ENCODE results near the gene DYRK1A. TPM values are rescaled to one million over a fixed set of nuclear protein-coding genes. Genes with fewer than 3 reads are reported as not detected.

DYRK1A gene
- total and polyA plus RNA-seq, 7 donors: 21.5 to 105 (median 79.9) TPM

- Histone ChIP-seq H3K27me3 (ENCODE audit: insufficient read depth in 3 of 3, low read length in 2 of 3) (no peaks in the 10 kb centered on the region), H3K4me1 (peaks cover 5% of the 10 kb centered on the region), H3K9me3 (no peaks in the 10 kb centered on the region), H3K36me3 (ENCODE audit: insufficient read depth in 1 of 2, low read depth in 1 of 2) (peaks cover 29 to 89% of the 10 kb centered on the region in 2 donors), H3K27ac (no peak overlapping the region), H3K4me3 (no peak overlapping the region)
- TF ChIP-seq CTCF (IDR thresholded peaks at IDR 0.05): no peak
- whole genome bisulfite sequencing, 3 donors: 40 to 64% (median 50%) methylated on average over 5 of the region's 5 CpGs
- ATAC-seq (peak; percentile 42 to 62 (median 52)), DNase-seq (no peak)
- intact Hi-C loops (cut with DNase I): loop anchor here in 1 of 2 donors (5.0 kb wide), 1 partner anchor 42 kb away; no protein-coding TSS in a partner anchor
These were observed 143.3 kb downstream of the DYRK1A start for GRCh38 chr21:37509802-37510393.

GRCh38 chr21:37511848-37512247 is 145.3 kb downstream of the DYRK1A start:
- no peaks in the 10 kb centered on the region for H3K9me3 ChIP-seq
- H3K36me3 ChIP-seq (ENCODE audit: insufficient read depth in 1 of 2, low read depth in 1 of 2): peaks cover 24 to 70% of the 10 kb centered on the region in 2 donors
- ATAC-seq (no peak), DNase-seq (no peak)
- H3K27ac ChIP-seq: no peak overlapping the region
- H3K4me3 ChIP-seq: no peak overlapping the region
- peaks cover 7% of the 10 kb centered on the region for H3K4me1 ChIP-seq
- no peak for TF ChIP-seq CTCF (IDR thresholded peaks at IDR 0.05)
- intact Hi-C loops (cut with DNase I): loop anchor here in 1 of 2 donors (5.0 kb wide), 1 partner anchor 40 kb away; no protein-coding TSS in a partner anchor
- no peaks in the 10 kb centered on the region for H3K27me3 ChIP-seq (ENCODE audit: insufficient read depth in 3 of 3, low read length in 2 of 3)
- WGBS, 3 donors: 95 to 97% (median 97%) methylated on average over 5 of the region's 5 CpGs

- Histone ChIP-seq H3K27me3 (ENCODE audit: insufficient read depth in 3 of 3, low read length in 2 of 3) (no peaks in the 10 kb centered on the region), H3K4me1 (peaks cover 11% of the 10 kb centered on the region), H3K4me3 (no peak overlapping the region), H3K27ac (no peak overlapping the region), H3K9me3 (no peaks in the 10 kb centered on the region), H3K36me3 (ENCODE audit: insufficient read depth in 1 of 2, low read depth in 1 of 2) (peaks cover 18 to 55% of the 10 kb centered on the region in 2 donors)
- 85 to 90% (median 87%) methylated on average over 3 of the region's 3 CpGs for WGBS, 3 donors
- TF ChIP-seq CTCF (IDR thresholded peaks at IDR 0.05): no peak
- intact Hi-C loops (cut with DNase I): loop anchor here in 1 of 2 donors (5.0 kb wide), 1 partner anchor 39 kb away; no protein-coding TSS in a partner anchor
- ATAC-seq (no peak), DNase-seq (no peak)
These were observed 146.8 kb downstream of the DYRK1A start for GRCh38 chr21:37513383-37513782.

GRCh38 chr21:37514038-37514667 is 147.6 kb downstream of the DYRK1A start:
- H3K4me3 ChIP-seq: no peak overlapping the region
- WGBS, 3 donors: 75 to 88% (median 76%) methylated on average over 8 of the region's 8 CpGs
- peaks cover 11% of the 10 kb centered on the region for H3K4me1 ChIP-seq
- intact Hi-C loops (cut with DNase I): loop anchor here in 1 of 2 donors (5.0 kb wide), 1 partner anchor 38 kb away; no protein-coding TSS in a partner anchor
- no peak for DNase-seq
- no peaks in the 10 kb centered on the region for H3K9me3 ChIP-seq
- peak in 1 of 4 donors; percentile 29 for ATAC-seq
- no peaks in the 10 kb centered on the region for H3K27me3 ChIP-seq (ENCODE audit: insufficient read depth in 3 of 3, low read length in 2 of 3)
- no peak overlapping the region for H3K27ac ChIP-seq
- H3K36me3 ChIP-seq (ENCODE audit: insufficient read depth in 1 of 2, low read depth in 1 of 2): peaks cover 14 to 47% of the 10 kb centered on the region in 2 donors
- no peak for TF ChIP-seq CTCF (IDR thresholded peaks at IDR 0.05)

Data from psoas muscle (tissue), 8 donors.